Heart left ventricle (tissue), 16 donors: Measurements from ENCODE around the gene KLF12. TPM values are rescaled to one million over a fixed set of nuclear protein-coding genes. Genes with fewer than 3 reads are reported as not detected.
A peak's percentile ranks its signal among the peaks of the same experiment; 100 is the strongest.

Experiments used
- ATAC-seq, 4 donors: fragments of 200-7000 bp; cut with Tn5 transposase; one replicate each; pipeline ENCODE4 v1.9.1; 2020 to 2022; ENCODE audit warnings: moderate library complexity in 4 of 4, mild to moderate bottlenecking in 3 of 4, moderate number of reproducible peaks in 1 of 4
- DNase-seq, 5 donors: peaks; one replicate each; pipeline ENCODE4 v3.0.0-alpha.2; 2020
- H3K27ac ChIP-seq, 12 donors: fragments of 200-600 bp; sonication (generic) in 4 of 12; one replicate each; pipeline versions ENCODE4 v1.5.0 to v1.8.0; 2016 to 2022; ENCODE audit warnings: mild to moderate bottlenecking in 2 of 12
- H3K27me3 ChIP-seq, 9 donors: fragments of 200-600 bp; sonication (generic) in 2 of 9; one replicate each; pipeline versions ENCODE4 v1.5.1 to v1.8.0; 2016 to 2022; ENCODE audit warnings: mild to moderate bottlenecking in 3 of 9
- H3K36me3 ChIP-seq, 9 donors: fragments of 200-600 bp; sonication (generic) in 2 of 9; one replicate each; pipeline versions ENCODE4 v1.5.0 to v1.8.0; 2018 to 2022; ENCODE audit warnings: mild to moderate bottlenecking in 2 of 9
- H3K4me1 ChIP-seq, 12 donors: fragments of 200-600 bp; sonication (generic) in 4 of 12; one replicate each; pipeline versions ENCODE4 v1.5.0 to v1.8.0; 2016 to 2022; ENCODE audit warnings: mild to moderate bottlenecking in 3 of 12
- H3K4me3 ChIP-seq, 12 donors: fragments of 200-600 bp; sonication (generic) in 4 of 12; one replicate each; pipeline versions ENCODE4 v1.5.0 to v1.8.0; 2017 to 2022; ENCODE audit warnings: mild to moderate bottlenecking in 9 of 12, moderate library complexity in 4 of 12
- H3K9me3 ChIP-seq, 12 donors: fragments of 200-600 bp; sonication (generic) in 4 of 12; one replicate each; pipeline versions ENCODE4 v1.5.0 to v1.8.0; 2016 to 2022; ENCODE audit warnings: mild to moderate bottlenecking in 1 of 12
- POLR2A ChIP-seq, 2 donors: fragments of 450-650 bp; IDR thresholded peaks; one replicate each; pipeline ENCODE4 v1.6.1; 2017; ENCODE audit warnings: antibody characterized with exemption in 2 of 2, mild to moderate bottlenecking in 2 of 2, moderate library complexity in 2 of 2
- WGBS, 4 donors: extraction: QIAGEN DNeasy Blood & Tissue Kit in 2 of 4; methylation state at CpG; one replicate each; pipeline versions ENCODE4 v1.1.5 to v1.1.7; 2013 to 2018; 5-methylcytosine and 5-hydroxymethylcytosine counted together
- intact Hi-C, 10 donors: fragments of 100-400 bp; cut with DNase I; formaldehyde crosslinking; loops; one replicate each; pipeline versions ENCODE4 v1.11.1 to v1.14.2; 2022
- polyA plus RNA-seq, 2 donors: library from polyadenylated mRNA; stranded (reverse); fragments of 200-250 nt; gene quantifications; one replicate each; pipeline ENCODE4 v1.2.3, GENCODE V29; 2013
- total RNA-seq, 9 donors: library from RNA; depleted of rRNA in 2 of 9; stranded (reverse); fragments of >200 nt in 2 of 9; fragmentation: NEBNext Ultra II Directional in 3 of 9; extraction: Animal tissue kit (Norgen Biotek cat#: 25700) in 3 of 9; gene quantifications; one replicate each; pipeline versions ENCODE4 v1.1.0 to v1.2.4, GENCODE V29; 2016 to 2023
- TF ChIP-seq, protein P1 (sequence below), 12 donors: fragments of 200-600 bp; sonication (generic) in 4 of 12; IDR thresholded peaks; one replicate each; pipeline versions ENCODE4 v1.5.0 to v1.8.0; 2018 to 2022; ENCODE audit warnings: antibody characterized with exemption in 12 of 12, mild to moderate bottlenecking in 5 of 12
- donor health status: ischemic (EF 13 %, LVEDD 7.1; RV severe dilation, severe dysfunction).
- donor health status: healthy with polysubstance abuse.
- donor health status: DM: no; HTN: yes; CAD: no.
- donor health status: DM: no; HTN: no; CAD: no.
- donor health status: ischemic (EF 25% LVEDD 6.9; RV normal size, moderate dysfunction).
- donor health status: ischemic (EF 25% LVEDD 5.7; RV mildly dilated, moderate dysfunction).
- donor health status: healthy.
- donor health status: DM: yes; HTN: yes; CAD: no.
- donor health status: ischemic (EF 35%, LVEDD 5.7; RV mildly dilated, moderate dysfunction).
- donor health status: nonischemic (EF 11% LVEDD 7.7; RV severe dilation, severe dysfunction).
- donor health status: DM: yes; HTN: yes; CAD: no.
- donor health status: PGD.
- donor health status: ischemic (EF 29% LVEDD 5.4; RV normal size, mild dysfunction).
- donor health status: nonischemic (EF 23%, LVEDD 6.1; RV moderate dilation, normal function).

The KLF12 gene
- total and polyA plus RNA-seq, 11 donors: 2.3 to 23.7 (median 16.5) TPM

DNA sequence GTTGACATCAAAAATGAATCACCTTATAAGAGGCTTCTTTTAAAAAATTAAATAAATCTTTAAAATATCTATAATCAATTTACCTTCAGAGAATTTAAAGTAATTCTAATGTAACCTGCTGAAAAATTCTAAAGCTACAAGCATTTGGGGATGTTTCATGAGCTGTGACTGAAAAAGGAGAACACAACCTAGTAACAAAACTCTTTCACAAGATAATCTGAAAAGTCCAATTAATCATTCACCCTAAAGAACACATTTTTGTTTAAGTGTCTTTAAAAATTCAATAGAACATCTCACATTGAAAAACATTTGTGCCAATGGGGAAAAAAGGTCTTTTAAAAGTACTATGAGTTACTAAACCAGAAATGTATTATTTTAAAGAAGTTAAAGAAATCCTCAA, 22.8 kb downstream of the KLF12 start:
- intact Hi-C loops: loop anchor here in 1 of 10 donors (10.0 kb wide), 1 partner anchor 47 kb away; no protein-coding TSS in a partner anchor
- H3K27me3 ChIP-seq: no peaks in the 10 kb centered on the region
- TF ChIP-seq POLR2A (IDR thresholded peaks at IDR 0.05): no peak
- TF ChIP-seq, protein P1, sequence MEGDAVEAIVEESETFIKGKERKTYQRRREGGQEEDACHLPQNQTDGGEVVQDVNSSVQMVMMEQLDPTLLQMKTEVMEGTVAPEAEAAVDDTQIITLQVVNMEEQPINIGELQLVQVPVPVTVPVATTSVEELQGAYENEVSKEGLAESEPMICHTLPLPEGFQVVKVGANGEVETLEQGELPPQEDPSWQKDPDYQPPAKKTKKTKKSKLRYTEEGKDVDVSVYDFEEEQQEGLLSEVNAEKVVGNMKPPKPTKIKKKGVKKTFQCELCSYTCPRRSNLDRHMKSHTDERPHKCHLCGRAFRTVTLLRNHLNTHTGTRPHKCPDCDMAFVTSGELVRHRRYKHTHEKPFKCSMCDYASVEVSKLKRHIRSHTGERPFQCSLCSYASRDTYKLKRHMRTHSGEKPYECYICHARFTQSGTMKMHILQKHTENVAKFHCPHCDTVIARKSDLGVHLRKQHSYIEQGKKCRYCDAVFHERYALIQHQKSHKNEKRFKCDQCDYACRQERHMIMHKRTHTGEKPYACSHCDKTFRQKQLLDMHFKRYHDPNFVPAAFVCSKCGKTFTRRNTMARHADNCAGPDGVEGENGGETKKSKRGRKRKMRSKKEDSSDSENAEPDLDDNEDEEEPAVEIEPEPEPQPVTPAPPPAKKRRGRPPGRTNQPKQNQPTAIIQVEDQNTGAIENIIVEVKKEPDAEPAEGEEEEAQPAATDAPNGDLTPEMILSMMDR (IDR thresholded peaks at IDR 0.05): no peak
- H3K36me3 ChIP-seq: no peaks in the 10 kb centered on the region
- H3K4me3 ChIP-seq: no peak overlapping the region
- H3K9me3 ChIP-seq: peaks cover 0 to 9% (median 0%) of the 10 kb centered on the region in 12 donors
- DNase-seq (no peak), ATAC-seq (no peak)
- H3K27ac ChIP-seq: no peak overlapping the region
- peaks cover 0 to 40% (median 16%) of the 10 kb centered on the region in 12 donors for H3K4me1 ChIP-seq

DNA sequence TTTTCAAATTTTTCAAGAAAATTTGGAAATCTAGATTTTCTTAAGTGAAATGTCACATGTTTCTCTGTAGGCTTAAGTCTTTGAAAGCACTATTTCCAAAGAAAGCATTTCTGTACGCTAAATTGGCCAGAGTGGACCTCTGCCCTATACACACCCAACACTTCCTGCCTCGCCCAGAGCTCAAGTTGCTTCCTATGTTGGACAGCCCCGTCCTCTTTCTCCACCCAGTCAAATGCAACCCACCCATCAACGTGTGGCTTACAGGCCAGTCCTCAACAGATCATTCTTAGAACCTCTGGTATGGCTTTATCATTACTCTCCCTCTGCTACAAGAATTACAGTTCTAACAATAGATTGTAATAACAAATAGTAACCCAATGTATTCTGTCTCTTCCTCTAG, 24.2 kb downstream of the KLF12 start:
- Histone ChIP-seq H3K9me3 (peaks cover 0 to 9% (median 0%) of the 10 kb centered on the region in 12 donors), H3K27ac (no peak overlapping the region), H3K36me3 (no peaks in the 10 kb centered on the region), H3K4me3 (no peak overlapping the region), H3K27me3 (no peaks in the 10 kb centered on the region), H3K4me1 (peaks cover 0 to 39% (median 22%) of the 10 kb centered on the region in 12 donors)
- no peak for TF ChIP-seq POLR2A (IDR thresholded peaks at IDR 0.05)
- TF ChIP-seq, protein P1 (IDR thresholded peaks at IDR 0.05): no peak
- 37 to 57% (median 46%) methylated on average over 4 of the region's 4 CpGs for WGBS, 4 donors
- intact Hi-C loops: loop anchor here in 1 of 10 donors (10.0 kb wide), 1 partner anchor 45 kb away; no protein-coding TSS in a partner anchor
- ATAC-seq (peak; percentile 80 to 88 (median 85)), DNase-seq (peak in 4 of 5 donors; percentile 14 to 59 (median 34))

GRCh38 chr13:74107598-74107997, 26.6 kb downstream of the KLF12 start:
- WGBS, 4 donors: 95 to 99% (median 98%) methylated on average over 3 of the region's 3 CpGs
- H3K4me1 ChIP-seq: peaks cover 0 to 48% (median 26%) of the 10 kb centered on the region in 12 donors
- peaks cover 0 to 5% (median 0%) of the 10 kb centered on the region in 12 donors for H3K9me3 ChIP-seq
- no peak for ATAC-seq
- intact Hi-C loops: no loop called here
- no peak for DNase-seq
- no peaks in the 10 kb centered on the region for H3K36me3 ChIP-seq
- no peak overlapping the region for H3K27ac ChIP-seq
- no peak for TF ChIP-seq POLR2A (IDR thresholded peaks at IDR 0.05)
- TF ChIP-seq, protein P1 (IDR thresholded peaks at IDR 0.05): no peak
- H3K27me3 ChIP-seq: no peaks in the 10 kb centered on the region
- H3K4me3 ChIP-seq: no peak overlapping the region

GRCh38 chr13:74105871-74106270, 28.3 kb downstream of the KLF12 start:
- no peak for TF ChIP-seq POLR2A (IDR thresholded peaks at IDR 0.05)
- TF ChIP-seq, protein P1 (IDR thresholded peaks at IDR 0.05): no peak
- intact Hi-C loops: no loop called here
- DNase-seq (no peak), ATAC-seq (no peak)
- Histone ChIP-seq H3K4me3 (no peak overlapping the region), H3K9me3 (peaks cover 0 to 13% (median 0%) of the 10 kb centered on the region in 12 donors), H3K27me3 (no peaks in the 10 kb centered on the region), H3K27ac (no peak overlapping the region), H3K36me3 (no peaks in the 10 kb centered on the region), H3K4me1 (peaks cover 0 to 46% (median 23%) of the 10 kb centered on the region in 12 donors)
